HL-60 (cell line): ENCODE data around the gene NHEJ1.
"Not testable (repeated sequence)": the region's sequence is repeated elsewhere in the genome, so short reads cannot be mapped to it uniquely, and the experiment has no call there.

Experiments
- GABPA ChIP-seq: IDR thresholded peaks from 2 replicates; pipeline ENCODE4 v1.6.1; 2012; ENCODE audit warnings: low read depth
- POLR2AphosphoS5 ChIP-seq: IDR thresholded peaks from 2 replicates; pipeline ENCODE4 v1.6.1; 2012; ENCODE audit warnings: low read depth
- SPI1 ChIP-seq: IDR thresholded peaks from 2 replicates; pipeline ENCODE4 v1.6.1; 2012; ENCODE audit warnings: low read depth, mild to moderate bottlenecking, borderline replicate concordance
- TF ChIP-seq, protein P1 (sequence below): IDR thresholded peaks from one replicate; pipeline ENCODE4 v1.5.1; 2011; ENCODE audit warnings: low read length, control low read depth, inconsistent platforms; ENCODE audit not compliant: insufficient read depth
- TF ChIP-seq, protein P2 (sequence below): IDR thresholded peaks from 2 replicates; pipeline ENCODE4 v1.6.1; 2012; ENCODE audit warnings: low read depth; ENCODE audit not compliant: insufficient replicate concordance

DNA sequence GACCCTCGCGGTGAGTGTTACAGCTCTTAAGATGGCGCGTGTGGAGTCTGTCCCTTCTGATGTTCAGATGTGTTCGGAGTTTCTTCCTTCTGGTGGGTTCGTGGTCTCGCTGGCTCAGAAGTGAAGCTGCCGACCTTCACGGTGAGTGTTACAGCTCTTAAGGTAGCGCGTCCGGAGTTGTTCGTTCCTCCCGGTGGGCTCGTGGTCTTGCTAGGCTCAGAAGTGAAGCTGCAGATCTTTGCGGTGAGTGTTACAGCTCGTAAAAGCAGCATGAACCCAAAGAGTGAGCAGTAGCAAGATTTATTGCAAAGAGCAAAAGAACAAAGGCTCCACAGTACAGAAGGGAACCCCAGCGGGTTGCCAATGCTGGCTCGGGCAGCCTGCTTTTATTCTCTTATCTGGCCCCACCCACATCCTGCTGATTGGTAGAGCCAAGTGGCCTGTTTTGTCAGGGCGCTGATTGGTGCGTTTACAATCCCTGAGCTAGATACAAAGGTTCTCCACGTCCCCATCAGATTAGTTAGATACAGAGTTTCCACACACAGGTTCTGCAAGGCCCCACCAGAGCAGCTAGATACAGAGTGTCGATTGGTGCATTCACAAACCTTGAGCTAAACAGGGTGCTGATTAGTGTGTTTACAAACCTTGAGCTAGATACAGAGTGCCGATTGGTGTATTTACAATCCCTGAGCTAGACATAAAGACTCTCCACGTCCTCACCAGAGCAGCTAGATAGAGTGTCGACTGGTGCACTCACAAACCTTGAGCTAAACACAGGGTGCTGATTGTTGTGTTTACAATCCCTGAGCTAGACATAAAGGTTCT lies 40.1 kb upstream of the NHEJ1 start:
- TF ChIP-seq, protein P1, sequence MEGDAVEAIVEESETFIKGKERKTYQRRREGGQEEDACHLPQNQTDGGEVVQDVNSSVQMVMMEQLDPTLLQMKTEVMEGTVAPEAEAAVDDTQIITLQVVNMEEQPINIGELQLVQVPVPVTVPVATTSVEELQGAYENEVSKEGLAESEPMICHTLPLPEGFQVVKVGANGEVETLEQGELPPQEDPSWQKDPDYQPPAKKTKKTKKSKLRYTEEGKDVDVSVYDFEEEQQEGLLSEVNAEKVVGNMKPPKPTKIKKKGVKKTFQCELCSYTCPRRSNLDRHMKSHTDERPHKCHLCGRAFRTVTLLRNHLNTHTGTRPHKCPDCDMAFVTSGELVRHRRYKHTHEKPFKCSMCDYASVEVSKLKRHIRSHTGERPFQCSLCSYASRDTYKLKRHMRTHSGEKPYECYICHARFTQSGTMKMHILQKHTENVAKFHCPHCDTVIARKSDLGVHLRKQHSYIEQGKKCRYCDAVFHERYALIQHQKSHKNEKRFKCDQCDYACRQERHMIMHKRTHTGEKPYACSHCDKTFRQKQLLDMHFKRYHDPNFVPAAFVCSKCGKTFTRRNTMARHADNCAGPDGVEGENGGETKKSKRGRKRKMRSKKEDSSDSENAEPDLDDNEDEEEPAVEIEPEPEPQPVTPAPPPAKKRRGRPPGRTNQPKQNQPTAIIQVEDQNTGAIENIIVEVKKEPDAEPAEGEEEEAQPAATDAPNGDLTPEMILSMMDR, result not testable (repeated sequence)
- not testable (repeated sequence) for TF ChIP-seq GABPA, POLR2AphosphoS5, SPI1
- TF ChIP-seq, protein P2, sequence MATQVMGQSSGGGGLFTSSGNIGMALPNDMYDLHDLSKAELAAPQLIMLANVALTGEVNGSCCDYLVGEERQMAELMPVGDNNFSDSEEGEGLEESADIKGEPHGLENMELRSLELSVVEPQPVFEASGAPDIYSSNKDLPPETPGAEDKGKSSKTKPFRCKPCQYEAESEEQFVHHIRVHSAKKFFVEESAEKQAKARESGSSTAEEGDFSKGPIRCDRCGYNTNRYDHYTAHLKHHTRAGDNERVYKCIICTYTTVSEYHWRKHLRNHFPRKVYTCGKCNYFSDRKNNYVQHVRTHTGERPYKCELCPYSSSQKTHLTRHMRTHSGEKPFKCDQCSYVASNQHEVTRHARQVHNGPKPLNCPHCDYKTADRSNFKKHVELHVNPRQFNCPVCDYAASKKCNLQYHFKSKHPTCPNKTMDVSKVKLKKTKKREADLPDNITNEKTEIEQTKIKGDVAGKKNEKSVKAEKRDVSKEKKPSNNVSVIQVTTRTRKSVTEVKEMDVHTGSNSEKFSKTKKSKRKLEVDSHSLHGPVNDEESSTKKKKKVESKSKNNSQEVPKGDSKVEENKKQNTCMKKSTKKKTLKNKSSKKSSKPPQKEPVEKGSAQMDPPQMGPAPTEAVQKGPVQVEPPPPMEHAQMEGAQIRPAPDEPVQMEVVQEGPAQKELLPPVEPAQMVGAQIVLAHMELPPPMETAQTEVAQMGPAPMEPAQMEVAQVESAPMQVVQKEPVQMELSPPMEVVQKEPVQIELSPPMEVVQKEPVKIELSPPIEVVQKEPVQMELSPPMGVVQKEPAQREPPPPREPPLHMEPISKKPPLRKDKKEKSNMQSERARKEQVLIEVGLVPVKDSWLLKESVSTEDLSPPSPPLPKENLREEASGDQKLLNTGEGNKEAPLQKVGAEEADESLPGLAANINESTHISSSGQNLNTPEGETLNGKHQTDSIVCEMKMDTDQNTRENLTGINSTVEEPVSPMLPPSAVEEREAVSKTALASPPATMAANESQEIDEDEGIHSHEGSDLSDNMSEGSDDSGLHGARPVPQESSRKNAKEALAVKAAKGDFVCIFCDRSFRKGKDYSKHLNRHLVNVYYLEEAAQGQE, result not testable (repeated sequence)
